Activated CD4-positive, alpha-beta T cell treated with anti-CD3 and anti-CD28 coated beads, Interleukin-2, amount 50 U/mL, for 48 hours (primary cell): ENCODE data around the gene RMC1.
"Not testable (repeated sequence)": the region's sequence is repeated elsewhere in the genome, so short reads cannot be mapped to it uniquely, and the experiment has no call there.

Experiments used
- DNase-seq, 2 experiments: peaks; one replicate each; pipeline ENCODE4 v3.0.0-alpha.2; 2020

RMC1 gene

GRCh38 chr18:23567671-23568070, 64.4 kb downstream of the RMC1 start:
- no peak for DNase-seq

- DNase-seq = no peak
Measured at GRCh38 chr18:23568281-23569138, 65.2 kb downstream of the RMC1 start.

GRCh38 chr18:23569299-23570063, 66.2 kb downstream of the RMC1 start:
- no peak for DNase-seq

- no peak for DNase-seq
Measured at GRCh38 chr18:23570912-23571504, 67.7 kb downstream of the RMC1 start.

GRCh38 chr18:23572012-23572411, 68.7 kb downstream of the RMC1 start:
- no peak for DNase-seq

GRCh38 chr18:23572570-23572969, 69.3 kb downstream of the RMC1 start:
- DNase-seq = no peak

GRCh38 chr18:23573020-23573419, 69.7 kb downstream of the RMC1 start:
- no peak for DNase-seq

GRCh38 chr18:23573626-23574431, 70.5 kb downstream of the RMC1 start:
- peak; percentile 46 to 61 for DNase-seq

- DNase-seq = no peak
Measured at GRCh38 chr18:23574611-23575308, 71.4 kb downstream of the RMC1 start.

- no peak for DNase-seq
Measured at GRCh38 chr18:23575309-23575651, 72.0 kb downstream of the RMC1 start.

GRCh38 chr18:23577521-23577920, 74.2 kb downstream of the RMC1 start:
- DNase-seq = not testable (repeated sequence)

- no peak for DNase-seq
Measured at GRCh38 chr18:23578067-23578701, 74.9 kb downstream of the RMC1 start.

GRCh38 chr18:23578891-23579653, 75.8 kb downstream of the RMC1 start:
- no peak for DNase-seq

GRCh38 chr18:23580677-23581367, 77.5 kb downstream of the RMC1 start:
- no peak for DNase-seq
